Vagina (tissue), 2 donors: ENCODE measurements around the gene HSF5.

ENCODE experiments used
- POLR2A ChIP-seq, 2 donors: fragments of 450-650 bp; IDR thresholded peaks; one replicate each; pipeline ENCODE4 v1.6.1; 2017; ENCODE audit warnings: antibody characterized with exemption in 2 of 2, mild to moderate bottlenecking in 2 of 2, moderate library complexity in 2 of 2
- POLR2AphosphoS5 ChIP-seq, 2 donors: sonication (generic); formaldehyde crosslinking; IDR thresholded peaks; one replicate each; pipeline ENCODE4 v1.9.0; 2017; ENCODE audit warnings: antibody characterized with exemption in 2 of 2, mild to moderate bottlenecking in 2 of 2, low read depth in 1 of 2; ENCODE audit not compliant: insufficient read depth in 1 of 2
- TF ChIP-seq, protein P1 (sequence below), 3 experiments: fragments of 450-650 bp in 2 of 3; fragments of 200-600 bp in 1 of 3; sonication (generic) in 1 of 3; IDR thresholded peaks; one replicate each; pipeline ENCODE4 v1.5.1; 2017 to 2019; ENCODE audit warnings: antibody characterized with exemption in 3 of 3, mild to moderate bottlenecking in 2 of 3, moderate library complexity in 2 of 3

DNA sequence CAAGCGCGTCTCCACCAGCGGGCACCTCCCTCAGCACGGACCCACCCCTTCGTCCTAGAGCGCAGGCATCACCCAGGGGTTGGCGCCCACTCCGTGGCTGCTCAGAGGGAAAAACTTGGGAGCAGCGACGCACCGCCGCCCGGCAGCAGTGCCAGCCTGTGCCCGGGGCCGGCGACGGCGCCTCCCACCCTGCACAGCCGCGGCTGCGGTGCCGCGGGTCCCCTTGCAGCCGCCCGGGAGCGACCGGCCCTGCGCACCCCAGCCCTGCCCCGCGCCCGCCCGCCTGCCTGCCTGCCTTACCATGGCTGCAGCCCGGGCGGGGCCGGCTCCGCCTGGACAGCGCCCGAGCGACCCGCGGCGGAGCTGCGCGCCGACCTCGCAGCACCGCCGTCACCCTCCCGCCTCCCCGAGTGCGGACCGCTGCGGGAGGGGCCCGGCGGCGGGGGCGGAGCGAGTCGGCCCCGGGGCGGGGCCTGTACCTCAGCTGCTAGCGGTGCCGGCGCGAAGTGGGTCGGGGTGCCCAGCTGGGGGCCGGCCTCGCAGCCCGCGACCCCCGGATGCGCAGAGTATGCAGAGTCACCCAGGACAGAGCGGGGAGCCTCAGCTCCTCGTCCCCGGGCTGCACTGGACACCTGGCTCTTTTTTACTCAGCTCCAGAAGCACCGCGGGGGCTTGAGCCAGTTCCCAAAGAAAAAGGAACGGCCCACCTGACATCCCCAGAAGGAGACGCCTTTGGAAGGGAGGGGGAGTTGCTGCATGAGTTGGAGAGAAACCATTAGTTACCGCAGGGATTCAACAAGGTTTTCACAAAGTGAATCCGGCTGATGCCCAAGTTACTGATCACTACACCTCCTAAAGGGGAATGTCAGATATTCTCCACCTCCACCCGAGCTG is 43.7 kb upstream of the HSF5 start:
- TF ChIP-seq, protein P1, sequence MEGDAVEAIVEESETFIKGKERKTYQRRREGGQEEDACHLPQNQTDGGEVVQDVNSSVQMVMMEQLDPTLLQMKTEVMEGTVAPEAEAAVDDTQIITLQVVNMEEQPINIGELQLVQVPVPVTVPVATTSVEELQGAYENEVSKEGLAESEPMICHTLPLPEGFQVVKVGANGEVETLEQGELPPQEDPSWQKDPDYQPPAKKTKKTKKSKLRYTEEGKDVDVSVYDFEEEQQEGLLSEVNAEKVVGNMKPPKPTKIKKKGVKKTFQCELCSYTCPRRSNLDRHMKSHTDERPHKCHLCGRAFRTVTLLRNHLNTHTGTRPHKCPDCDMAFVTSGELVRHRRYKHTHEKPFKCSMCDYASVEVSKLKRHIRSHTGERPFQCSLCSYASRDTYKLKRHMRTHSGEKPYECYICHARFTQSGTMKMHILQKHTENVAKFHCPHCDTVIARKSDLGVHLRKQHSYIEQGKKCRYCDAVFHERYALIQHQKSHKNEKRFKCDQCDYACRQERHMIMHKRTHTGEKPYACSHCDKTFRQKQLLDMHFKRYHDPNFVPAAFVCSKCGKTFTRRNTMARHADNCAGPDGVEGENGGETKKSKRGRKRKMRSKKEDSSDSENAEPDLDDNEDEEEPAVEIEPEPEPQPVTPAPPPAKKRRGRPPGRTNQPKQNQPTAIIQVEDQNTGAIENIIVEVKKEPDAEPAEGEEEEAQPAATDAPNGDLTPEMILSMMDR (IDR thresholded peaks at IDR 0.05): no peak
- TF ChIP-seq POLR2A (IDR thresholded peaks at IDR 0.05): peak in 1 of 2 donors; percentile 43
- no peak for TF ChIP-seq POLR2AphosphoS5 (IDR thresholded peaks at IDR 0.05; ENCODE audit: insufficient read depth in 1 of 2, low read depth in 1 of 2)
